ENCODE data around the gene SYT11.

GRCh38 chr1:155872527-155872926 is 13.2 kb downstream of the SYT11 start:
- TF ChIP-seq, protein P1, sequence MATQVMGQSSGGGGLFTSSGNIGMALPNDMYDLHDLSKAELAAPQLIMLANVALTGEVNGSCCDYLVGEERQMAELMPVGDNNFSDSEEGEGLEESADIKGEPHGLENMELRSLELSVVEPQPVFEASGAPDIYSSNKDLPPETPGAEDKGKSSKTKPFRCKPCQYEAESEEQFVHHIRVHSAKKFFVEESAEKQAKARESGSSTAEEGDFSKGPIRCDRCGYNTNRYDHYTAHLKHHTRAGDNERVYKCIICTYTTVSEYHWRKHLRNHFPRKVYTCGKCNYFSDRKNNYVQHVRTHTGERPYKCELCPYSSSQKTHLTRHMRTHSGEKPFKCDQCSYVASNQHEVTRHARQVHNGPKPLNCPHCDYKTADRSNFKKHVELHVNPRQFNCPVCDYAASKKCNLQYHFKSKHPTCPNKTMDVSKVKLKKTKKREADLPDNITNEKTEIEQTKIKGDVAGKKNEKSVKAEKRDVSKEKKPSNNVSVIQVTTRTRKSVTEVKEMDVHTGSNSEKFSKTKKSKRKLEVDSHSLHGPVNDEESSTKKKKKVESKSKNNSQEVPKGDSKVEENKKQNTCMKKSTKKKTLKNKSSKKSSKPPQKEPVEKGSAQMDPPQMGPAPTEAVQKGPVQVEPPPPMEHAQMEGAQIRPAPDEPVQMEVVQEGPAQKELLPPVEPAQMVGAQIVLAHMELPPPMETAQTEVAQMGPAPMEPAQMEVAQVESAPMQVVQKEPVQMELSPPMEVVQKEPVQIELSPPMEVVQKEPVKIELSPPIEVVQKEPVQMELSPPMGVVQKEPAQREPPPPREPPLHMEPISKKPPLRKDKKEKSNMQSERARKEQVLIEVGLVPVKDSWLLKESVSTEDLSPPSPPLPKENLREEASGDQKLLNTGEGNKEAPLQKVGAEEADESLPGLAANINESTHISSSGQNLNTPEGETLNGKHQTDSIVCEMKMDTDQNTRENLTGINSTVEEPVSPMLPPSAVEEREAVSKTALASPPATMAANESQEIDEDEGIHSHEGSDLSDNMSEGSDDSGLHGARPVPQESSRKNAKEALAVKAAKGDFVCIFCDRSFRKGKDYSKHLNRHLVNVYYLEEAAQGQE (tag by site-specific recombination; IDR thresholded peaks at IDR 0.05) = no peak
- TF ChIP-seq ZNF274 (IDR thresholded peaks at IDR 0.05; ENCODE audit: low read length) (no peak), ZNF274 (tag by site-specific recombination; IDR thresholded peaks at IDR 0.05; ENCODE audit: borderline replicate concordance) (no peak), ZNF18 (tag by site-specific recombination; IDR thresholded peaks at IDR 0.05) (no peak), ZBTB1 (tag by site-specific recombination; IDR thresholded peaks at IDR 0.05) (no peak), PBX3 (CRISPR knock-in tag; IDR thresholded peaks at IDR 0.05) (no peak), ZNF138 (tag by site-specific recombination; IDR thresholded peaks at IDR 0.05; ENCODE audit: borderline replicate concordance) (no peak), KLF8 (tag by site-specific recombination; IDR thresholded peaks at IDR 0.05) (no peak)
- TF ChIP-seq, protein P2, sequence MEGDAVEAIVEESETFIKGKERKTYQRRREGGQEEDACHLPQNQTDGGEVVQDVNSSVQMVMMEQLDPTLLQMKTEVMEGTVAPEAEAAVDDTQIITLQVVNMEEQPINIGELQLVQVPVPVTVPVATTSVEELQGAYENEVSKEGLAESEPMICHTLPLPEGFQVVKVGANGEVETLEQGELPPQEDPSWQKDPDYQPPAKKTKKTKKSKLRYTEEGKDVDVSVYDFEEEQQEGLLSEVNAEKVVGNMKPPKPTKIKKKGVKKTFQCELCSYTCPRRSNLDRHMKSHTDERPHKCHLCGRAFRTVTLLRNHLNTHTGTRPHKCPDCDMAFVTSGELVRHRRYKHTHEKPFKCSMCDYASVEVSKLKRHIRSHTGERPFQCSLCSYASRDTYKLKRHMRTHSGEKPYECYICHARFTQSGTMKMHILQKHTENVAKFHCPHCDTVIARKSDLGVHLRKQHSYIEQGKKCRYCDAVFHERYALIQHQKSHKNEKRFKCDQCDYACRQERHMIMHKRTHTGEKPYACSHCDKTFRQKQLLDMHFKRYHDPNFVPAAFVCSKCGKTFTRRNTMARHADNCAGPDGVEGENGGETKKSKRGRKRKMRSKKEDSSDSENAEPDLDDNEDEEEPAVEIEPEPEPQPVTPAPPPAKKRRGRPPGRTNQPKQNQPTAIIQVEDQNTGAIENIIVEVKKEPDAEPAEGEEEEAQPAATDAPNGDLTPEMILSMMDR (tag by site-specific recombination; IDR thresholded peaks at IDR 0.05) = no peak

All from HEK293 (cell line).